H1 (cell line): ENCODE data around the gene STX16. TPM values are rescaled to one million over a fixed set of nuclear protein-coding genes. Genes with fewer than 3 reads are reported as not detected.

ENCODE experiments used
- CTCF ChIA-PET: fragments of 300-600 bp; sonication (Branson Sonifier 250); formaldehyde crosslinking; loops from one replicate; lab custom pipeline; 2021; ENCODE audit not compliant: partially characterized antibody; lab: Charles Lee
- POLR2A ChIA-PET: fragments of 300-600 bp; sonication (Branson Sonifier 250); formaldehyde crosslinking; loops from one replicate; lab custom pipeline; 2021; ENCODE audit warnings: inconsistent platforms; ENCODE audit not compliant: partially characterized antibody; lab: Charles Lee
- DNase-seq, 2 experiments: peaks; one replicate each; pipeline versions ENCODE4 v3.0.0 to v3.0.0-alpha.2; 2010 to 2022; ENCODE audit warnings: low spot score in 2 of 2, low read depth in 1 of 2, mixed read lengths in 1 of 2
- FAIRE-seq: peaks from 2 replicates; lab custom pipeline; 2011; peaks lifted over from hg19 to GRCh38; lab: Jason Lieb, UNC
- H2AFZ ChIP-seq: 2 replicates; pipeline ENCODE4 v1.8.1; 2012; ENCODE audit warnings: low read length, inconsistent platforms
- H2AK5ac ChIP-seq: 2 replicates; pipeline ENCODE4 v1.6.1; 2013; ENCODE audit warnings: low read depth, low read length
- H2BK120ac ChIP-seq: replicated peaks from 2 replicates; pipeline ENCODE3; 2013; ENCODE audit warnings: low read depth, low read length, inconsistent platforms
- H2BK12ac ChIP-seq: 2 replicates; pipeline ENCODE4 v1.6.1; 2013; ENCODE audit warnings: low read depth, low read length
- H2BK15ac ChIP-seq: 2 replicates; pipeline ENCODE4 v1.6.1; 2013; ENCODE audit warnings: low read length
- H2BK20ac ChIP-seq: 2 replicates; pipeline ENCODE4 v1.6.1; 2013; ENCODE audit warnings: low read length
- H2BK5ac ChIP-seq: 2 replicates; pipeline ENCODE4 v1.6.1; 2013; ENCODE audit warnings: low read depth, low read length
- H3K14ac ChIP-seq: 2 replicates; pipeline ENCODE4 v1.6.1; 2013; ENCODE audit warnings: inconsistent platforms; ENCODE audit not compliant: insufficient read length
- H3K18ac ChIP-seq: 2 replicates; pipeline ENCODE4 v1.6.1; 2013; ENCODE audit warnings: low read length; ENCODE audit errors: extremely low read depth
- H3K23ac ChIP-seq: 2 replicates; pipeline ENCODE4 v1.6.1; 2013; ENCODE audit warnings: inconsistent platforms; ENCODE audit not compliant: insufficient read length
- H3K23me2 ChIP-seq: 2 replicates; pipeline ENCODE4 v1.6.1; 2013; ENCODE audit warnings: low read depth, low read length
- H3K27ac ChIP-seq: 2 replicates; pipeline ENCODE4 v1.6.1; 2011; ENCODE audit warnings: low read depth, low read length, inconsistent platforms
- H3K27me3 ChIP-seq, 4 experiments: replicated peaks in 1 of 4; 1 replicate in 1 of 4; 2 replicates in 3 of 4; pipeline versions ENCODE4 v1.6.1 to v1.8.1; 2011 to 2013; ENCODE audit warnings: low read length in 3 of 4, mild to moderate bottlenecking in 3 of 4, inconsistent platforms in 2 of 4, mixed read lengths in 2 of 4, moderate library complexity in 1 of 4; ENCODE audit not compliant: control insufficient read depth in 3 of 4, insufficient read depth in 3 of 4; ENCODE audit errors: extremely low read depth in 1 of 4
- H3K36me3 ChIP-seq, 4 experiments: 2 replicates each; pipeline versions ENCODE4 v1.6.1 to v1.8.1; 2011 to 2013; ENCODE audit warnings: mild to moderate bottlenecking in 4 of 4, low read length in 3 of 4, moderate library complexity in 2 of 4, control low read depth in 1 of 4, inconsistent platforms in 1 of 4; ENCODE audit not compliant: insufficient read depth in 4 of 4, control insufficient read depth in 2 of 4
- H3K4ac ChIP-seq: replicated peaks from 2 replicates; pipeline ENCODE3; 2013; ENCODE audit warnings: low read length, low read depth, mixed read lengths, inconsistent platforms; ENCODE audit not compliant: insufficient read length
- H3K4me1 ChIP-seq, 4 experiments: replicated peaks in 1 of 4; 1 replicate in 1 of 4; 2 replicates in 3 of 4; pipeline versions ENCODE4 v1.6.1 to v1.8.1; 2011 to 2013; ENCODE audit warnings: low read length in 3 of 4, inconsistent platforms in 2 of 4, mixed read lengths in 1 of 4; ENCODE audit not compliant: insufficient read depth in 4 of 4, control insufficient read depth in 3 of 4
- H3K4me2 ChIP-seq, 2 experiments: 2 replicates each; pipeline versions ENCODE4 v1.6.1 to v1.8.1; 2011 to 2013; ENCODE audit warnings: low read depth in 2 of 2, low read length in 2 of 2, control low read depth in 1 of 2, inconsistent platforms in 1 of 2, mild to moderate bottlenecking in 1 of 2; ENCODE audit not compliant: insufficient read depth in 1 of 2
- H3K4me3 ChIP-seq, 4 experiments: fragments of 200-600, 300-600 bp in 1 of 4; sonication (generic), shearing (Covaris generic), sonication (Bioruptor Twin) in 1 of 4; 2 replicates each; pipeline versions ENCODE4 v1.5.1 to v1.8.1; 2011 to 2016; ENCODE audit warnings: low read length in 4 of 4, low read depth in 3 of 4, control low read depth in 2 of 4, inconsistent platforms in 2 of 4, mild to moderate bottlenecking in 2 of 4, mixed read lengths in 1 of 4, moderate library complexity in 1 of 4; ENCODE audit not compliant: insufficient read depth in 2 of 4; ENCODE audit errors: extremely low read depth in 1 of 4
- H3K56ac ChIP-seq: replicated peaks from 2 replicates; pipeline ENCODE3; 2013; ENCODE audit warnings: low read depth, mild to moderate bottlenecking, mixed read lengths, low read length, inconsistent platforms; ENCODE audit not compliant: insufficient read length
- H3K79me1 ChIP-seq: 2 replicates; pipeline ENCODE4 v1.6.1; 2013; ENCODE audit warnings: low read depth, low read length, control low read depth
- H3K79me2 ChIP-seq, 2 experiments: 2 replicates each; pipeline versions ENCODE4 v1.6.1 to v1.8.1; 2012 to 2013; ENCODE audit warnings: low read length in 2 of 2, mild to moderate bottlenecking in 2 of 2, inconsistent platforms in 1 of 2; ENCODE audit not compliant: insufficient read depth in 2 of 2, control insufficient read depth in 1 of 2
- H3K9ac ChIP-seq, 4 experiments: replicated peaks in 1 of 4; 1 replicate in 1 of 4; 2 replicates in 3 of 4; pipeline versions ENCODE4 v1.6.1 to v1.8.1; 2011 to 2013; ENCODE audit warnings: low read depth in 3 of 4, low read length in 3 of 4, control low read depth in 2 of 4, mild to moderate bottlenecking in 2 of 4, moderate library complexity in 2 of 4, inconsistent platforms in 1 of 4; ENCODE audit errors: extremely low read depth in 1 of 4
- H3K9me3 ChIP-seq, 2 experiments: 2 replicates each; pipeline versions ENCODE4 v1.6.1 to v1.8.1; 2012 to 2013; ENCODE audit warnings: mild to moderate bottlenecking in 2 of 2, moderate library complexity in 2 of 2, control low read depth in 1 of 2, inconsistent platforms in 1 of 2, low read depth in 1 of 2, low read length in 1 of 2, mixed read lengths in 1 of 2; ENCODE audit not compliant: insufficient read depth in 2 of 2
- H4K20me1 ChIP-seq, 2 experiments: replicated peaks in 1 of 2; 2 replicates each; pipeline versions ENCODE3 to v1.8.1; 2011 to 2013; ENCODE audit warnings: inconsistent platforms in 2 of 2, low read length in 2 of 2, mild to moderate bottlenecking in 1 of 2; ENCODE audit not compliant: insufficient read depth in 2 of 2, control insufficient read depth in 1 of 2
- H4K5ac ChIP-seq: 2 replicates; pipeline ENCODE4 v1.6.1; 2013; ENCODE audit warnings: low read length, low read depth, mixed read lengths, inconsistent platforms; ENCODE audit not compliant: insufficient read length
- H4K8ac ChIP-seq: 2 replicates; pipeline ENCODE4 v1.8.0; 2013; ENCODE audit warnings: mild to moderate bottlenecking, moderate library complexity, low read length, inconsistent platforms; ENCODE audit not compliant: insufficient read depth; ENCODE audit errors: extremely low read depth
- H4K91ac ChIP-seq: replicated peaks from 2 replicates; pipeline ENCODE3; 2013; ENCODE audit warnings: low read length, mixed read lengths, inconsistent platforms; ENCODE audit not compliant: insufficient read length
- CBX8 ChIP-seq: fragments of 300-800, 300-1000 bp; sonication (generic); IDR thresholded peaks from 2 replicates; pipeline ENCODE4 v1.7.1; 2016; ENCODE audit warnings: low read depth, low read length, borderline replicate concordance
- FOSL1 ChIP-seq: IDR thresholded peaks from 2 replicates; pipeline ENCODE4 v1.6.1; 2011; ENCODE audit warnings: mild to moderate bottlenecking, low read depth, low read length, moderate library complexity; ENCODE audit not compliant: insufficient read depth
- JUN ChIP-seq: IDR thresholded peaks from 2 replicates; pipeline ENCODE4 v1.6.1; 2011; ENCODE audit warnings: low read depth, mild to moderate bottlenecking, improper control_type of control experiment, low read length
- JUND ChIP-seq: IDR thresholded peaks from 2 replicates; pipeline ENCODE4 v1.6.1; 2011; ENCODE audit warnings: mild to moderate bottlenecking, improper control_type of control experiment, low read length
- KDM1A ChIP-seq: fragments of 200-600, 300-600 bp; sonication (generic); IDR thresholded peaks from 2 replicates; pipeline ENCODE4 v1.7.1; 2016; ENCODE audit warnings: mild to moderate bottlenecking, low read length, borderline replicate concordance
- MAFK ChIP-seq: IDR thresholded peaks from 2 replicates; pipeline ENCODE4 v1.6.1; 2012; ENCODE audit warnings: low read depth, mild to moderate bottlenecking, improper control_type of control experiment, low read length
- POLR2A ChIP-seq, 2 experiments: IDR thresholded peaks; 1 replicate in 1 of 2; 2 replicates in 1 of 2; pipeline ENCODE4 v1.6.1; 2011; ENCODE audit warnings: low read depth in 2 of 2, low read length in 2 of 2, mild to moderate bottlenecking in 2 of 2; ENCODE audit errors: control extremely low read depth in 1 of 2
- RBBP5 ChIP-seq: IDR thresholded peaks from 2 replicates; pipeline ENCODE4 v1.7.1; 2012; ENCODE audit warnings: low read depth, mild to moderate bottlenecking, inconsistent platforms, low read length, moderate library complexity, borderline replicate concordance
- SIRT6 ChIP-seq: IDR thresholded peaks from one replicate; pipeline ENCODE4 v1.7.1; 2012; ENCODE audit warnings: low read length, inconsistent platforms
- SIX5 ChIP-seq: IDR thresholded peaks from 2 replicates; pipeline ENCODE4 v1.6.1; 2011; ENCODE audit warnings: mild to moderate bottlenecking, low read depth, low read length
- SP4 ChIP-seq: IDR thresholded peaks from 2 replicates; pipeline ENCODE4 v1.6.1; 2012; ENCODE audit warnings: low read length, inconsistent platforms
- TBP ChIP-seq: IDR thresholded peaks from 2 replicates; pipeline ENCODE4 v1.6.1; 2011; ENCODE audit warnings: low read depth, low read length, improper control_type of control experiment
- WGBS, 2 experiments: shearing (Covaris generic) in 1 of 2; methylation state at CpG; one replicate each; pipeline versions ENCODE4 v1.1.6 to v1.1.7; 2013 to 2015; ENCODE audit warnings: low lambda C conversion rate in 2 of 2, mixed read lengths in 2 of 2, inconsistent platforms in 1 of 2, low coverage in 1 of 2, missing lambda C conversion rate in 1 of 2; ENCODE audit not compliant: insufficient replicate concordance in 2 of 2, insufficient coverage in 1 of 2, insufficient read length in 1 of 2; ENCODE audit errors: extremely low coverage in 1 of 2, missing lambda C conversion rate in 1 of 2; 5-methylcytosine and 5-hydroxymethylcytosine counted together
- polyA plus RNA-seq, 7 experiments: library from polyadenylated mRNA; depleted of rRNA in 3 of 7; stranded (reverse) in 5 of 7; unstranded in 2 of 7; fragments of >200 nt in 5 of 7; fragments of 200-250 nt in 2 of 7; gene quantifications; 1 replicate in 5 of 7; 2 replicates in 1 of 7; 4 replicates in 1 of 7; pipeline versions ENCODE4 v1.2.1 to v1.2.3, GENCODE V29; 2011 to 2013; ENCODE audit warnings: missing spikeins in 2 of 7, mixed read lengths in 2 of 7
- total RNA-seq: library from RNA; stranded (reverse); fragmentation: NEBNext Ultra II Directional; extraction: Animal tissue kit (Norgen Biotek cat#: 25700); gene quantifications from 2 replicates; pipeline ENCODE4 v1.2.1, GENCODE V29; 2021
- TF ChIP-seq, protein P1 (sequence below): IDR thresholded peaks from 2 replicates; pipeline ENCODE4 v1.6.1; 2012; ENCODE audit warnings: inconsistent platforms
- TF ChIP-seq, protein P2 (sequence below): IDR thresholded peaks from 2 replicates; pipeline ENCODE4 v1.6.1; 2011; ENCODE audit warnings: low read length, improper control_type of control experiment

The STX16 gene
- total and polyA plus RNA-seq, 2 of the 8 experiments (the other 6 are each of a cell fraction or from before 2014, with no cell fraction given): 45.2 to 61.6 TPM

DNA sequence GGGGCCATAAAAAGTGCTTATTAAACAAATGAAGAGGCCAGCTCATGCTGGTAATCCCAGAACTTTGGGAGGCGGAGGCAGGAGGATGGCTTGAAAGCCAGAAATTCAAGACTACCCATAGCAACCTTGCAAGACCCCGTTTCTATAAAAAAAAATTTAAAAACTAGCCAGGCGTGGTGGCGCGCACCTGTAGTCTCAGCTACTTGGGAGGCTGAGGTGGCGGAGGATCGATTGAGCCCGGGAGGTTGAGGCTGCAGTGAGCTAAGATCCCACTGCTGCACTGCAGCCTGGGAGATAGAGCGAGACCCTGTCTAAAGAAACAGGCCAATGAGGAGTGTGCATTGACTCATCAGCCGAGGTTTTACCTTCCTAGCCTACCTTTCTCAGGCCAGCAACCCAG is 56.7 kb downstream of the STX16 start:
- H2BK12ac ChIP-seq: no peak overlapping the region
- no peak overlapping the region for H4K91ac ChIP-seq
- H2BK120ac ChIP-seq: no peak overlapping the region
- H3K9me3 ChIP-seq: peaks cover 0 to 3% of the 10 kb centered on the region in 2 experiments; a peak in 1 of 4 replicates
- CTCF ChIA-PET: interaction anchor here (0.9 to 1.5 kb wide), 4 partner anchors 11 to 99 kb away, joined by 3 to 6 read pairs (median 4); partner anchors contain the start of gene STX16
- H4K20me1 ChIP-seq: peaks cover 0 to 2% of the 10 kb centered on the region in 2 experiments
- H3K14ac ChIP-seq: no peak overlapping the region
- H2AFZ ChIP-seq: no peak overlapping the region
- 91% methylated on average over 10 of the region's 10 CpGs; no CpG with 5 or more reads in 1 of the 2 experiments for WGBS, 2 experiments
- no peak overlapping the region for H3K56ac ChIP-seq
- no peak overlapping the region for H2BK5ac ChIP-seq
- no peak overlapping the region; the same call in 1 of the 2 replicates for H4K8ac ChIP-seq
- no peak overlapping the region for H3K23ac ChIP-seq
- H3K79me2 ChIP-seq: no peaks in the 10 kb centered on the region
- no peak overlapping the region for H2AK5ac ChIP-seq
- H3K4me2 ChIP-seq: no peak overlapping the region
- H3K4ac ChIP-seq: no peak overlapping the region
- H3K36me3 ChIP-seq: peaks cover 9 to 24% (median 12%) of the 10 kb centered on the region in 4 experiments; a peak in 7 of 8 replicates
- no peak overlapping the region for H4K5ac ChIP-seq
- POLR2A ChIA-PET: interaction anchor here (0.6 to 16.8 kb wide), 9 partner anchors 7 to 133 kb away, joined by 3 to 188 read pairs (median 3); partner anchors contain the start of gene NPEPL1
- H2BK15ac ChIP-seq: no peak overlapping the region
- no peak overlapping the region for H2BK20ac ChIP-seq
- H3K4me1 ChIP-seq: no peaks in the 10 kb centered on the region
- no peak overlapping the region for H3K9ac ChIP-seq
- H3K4me3 ChIP-seq: no peak overlapping the region
- H3K79me1 ChIP-seq: no peaks in the 10 kb centered on the region
- no peak overlapping the region for H3K27ac ChIP-seq
- no peak overlapping the region for H3K18ac ChIP-seq
- no peaks in the 10 kb centered on the region for H3K23me2 ChIP-seq
- H3K27me3 ChIP-seq: no peaks in the 10 kb centered on the region
- no peak for FAIRE-seq
- DNase-seq: no peak
- no peak for TF ChIP-seq SP4
- TF ChIP-seq FOSL1: no peak
- TF ChIP-seq, protein P1, sequence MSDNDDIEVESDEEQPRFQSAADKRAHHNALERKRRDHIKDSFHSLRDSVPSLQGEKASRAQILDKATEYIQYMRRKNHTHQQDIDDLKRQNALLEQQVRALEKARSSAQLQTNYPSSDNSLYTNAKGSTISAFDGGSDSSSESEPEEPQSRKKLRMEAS: no peak
- TF ChIP-seq CBX8: no peak
- TF ChIP-seq MAFK: no peak
- no peak for TF ChIP-seq JUN
- no peak for TF ChIP-seq SIRT6
- TF ChIP-seq POLR2A (IDR thresholded peaks at IDR 0.05; ENCODE audit: control extremely low read depth in 1 of 2, low read depth in 2 of 2, low read length in 2 of 2): no peak
- TF ChIP-seq SIX5: no peak
- TF ChIP-seq, protein P2, sequence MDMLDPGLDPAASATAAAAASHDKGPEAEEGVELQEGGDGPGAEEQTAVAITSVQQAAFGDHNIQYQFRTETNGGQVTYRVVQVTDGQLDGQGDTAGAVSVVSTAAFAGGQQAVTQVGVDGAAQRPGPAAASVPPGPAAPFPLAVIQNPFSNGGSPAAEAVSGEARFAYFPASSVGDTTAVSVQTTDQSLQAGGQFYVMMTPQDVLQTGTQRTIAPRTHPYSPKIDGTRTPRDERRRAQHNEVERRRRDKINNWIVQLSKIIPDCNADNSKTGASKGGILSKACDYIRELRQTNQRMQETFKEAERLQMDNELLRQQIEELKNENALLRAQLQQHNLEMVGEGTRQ: no peak
- no peak for TF ChIP-seq JUND
- no peak for TF ChIP-seq RBBP5
- no peak for TF ChIP-seq TBP
- TF ChIP-seq KDM1A: no peak
